Omental fat pad (tissue), 4 donors: ENCODE data around the gene GHRL. TPM values are rescaled to one million over a fixed set of nuclear protein-coding genes. Genes with fewer than 3 reads are reported as not detected.

Experiments
- ATAC-seq: fragments of 150-250 bp; one replicate; pipeline ENCODE4 v1.9.1; 2016; ENCODE audit warnings: mild to moderate bottlenecking, moderate library complexity; ENCODE audit not compliant: low FRiP score
- DNase-seq: peaks from one replicate; pipeline ENCODE4 v3.0.0-alpha.2; 2019; ENCODE audit warnings: low spot score
- CTCF ChIP-seq, 3 donors: fragments of 450-650 bp; IDR thresholded peaks; one replicate each; pipeline ENCODE4 v1.5.1; 2016 to 2017; ENCODE audit warnings: antibody characterized with exemption in 3 of 3, mild to moderate bottlenecking in 3 of 3, moderate library complexity in 2 of 3
- total RNA-seq, 4 donors: library from RNA; depleted of rRNA; stranded (reverse); fragments of >200 nt; gene quantifications; one replicate each; pipeline ENCODE4 v1.1.0, GENCODE V29; 2016

The GHRL gene
- total RNA-seq, 4 donors from 2014 or later: 7.3 TPM; not detected in 3

DNA sequence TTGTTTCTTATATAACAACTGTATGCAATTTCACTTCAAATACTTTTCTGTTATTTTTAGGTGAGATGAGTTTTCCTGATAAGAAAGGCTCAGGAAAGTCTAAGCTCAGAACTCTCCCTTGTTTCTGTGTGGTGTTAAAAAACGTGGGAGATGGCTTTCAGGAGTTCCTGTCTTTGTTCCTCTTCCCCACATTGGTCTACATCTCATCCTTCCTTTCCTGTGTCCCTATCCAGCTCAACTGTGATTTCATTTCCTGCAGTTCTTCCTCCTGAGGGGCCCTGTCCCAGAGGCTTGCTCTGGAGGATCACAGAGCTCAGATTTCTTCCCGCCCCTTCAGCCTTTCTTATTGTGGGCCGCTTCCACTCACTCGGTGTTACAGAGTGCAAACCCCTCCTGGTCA, 17.0 kb upstream of the GHRL start:
- DNase-seq: no peak
- no peak for ATAC-seq
- TF ChIP-seq CTCF (IDR thresholded peaks at IDR 0.05): no peak

DNA sequence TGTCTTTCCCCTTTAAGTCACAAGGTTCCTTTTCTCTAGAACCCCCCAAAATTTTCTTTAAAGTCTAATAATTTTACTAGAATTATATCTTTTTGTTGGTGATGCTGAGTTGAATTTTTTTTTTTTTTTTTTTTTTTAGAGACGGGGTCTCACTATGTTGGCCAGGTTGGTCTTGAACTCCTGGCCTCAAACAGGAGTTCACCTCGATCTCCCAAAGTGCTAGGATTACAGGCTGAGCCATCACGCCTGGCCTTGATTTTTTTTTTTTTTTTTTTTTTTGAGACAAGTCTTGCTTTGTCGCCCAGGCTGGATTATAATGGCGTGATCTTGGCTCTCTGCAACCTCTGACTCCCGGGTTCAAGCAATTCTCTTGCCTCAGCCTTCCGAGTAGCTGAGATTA, 15.9 kb upstream of the GHRL start:
- no peak for TF ChIP-seq CTCF (IDR thresholded peaks at IDR 0.05)
- ATAC-seq (no peak), DNase-seq (peak; percentile 9)

DNA sequence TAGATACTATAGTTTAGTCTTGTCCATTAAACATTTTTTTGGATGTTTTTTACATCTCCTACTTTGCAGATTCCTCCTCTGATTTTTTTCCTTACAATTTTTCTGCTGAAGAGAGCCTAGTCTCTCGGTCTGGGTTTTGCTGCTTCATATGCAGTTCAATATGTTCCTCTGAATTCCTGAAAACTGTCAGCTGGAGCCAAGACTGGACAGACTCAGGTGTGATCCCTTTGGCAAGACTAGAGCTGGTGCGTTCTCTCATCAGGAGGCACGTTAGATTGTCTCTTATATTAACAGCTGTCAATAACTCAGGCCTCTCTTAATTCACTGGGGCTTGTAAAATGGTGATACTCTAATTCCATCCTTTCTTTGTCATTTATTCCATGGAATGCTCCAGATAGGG, 13.4 kb upstream of the GHRL start:
- DNase-seq (no peak), ATAC-seq (no peak)
- no peak for TF ChIP-seq CTCF (IDR thresholded peaks at IDR 0.05)

GRCh38 chr3:10305331-10305902, 12.7 kb upstream of the GHRL start:
- no peak for ATAC-seq
- no peak for DNase-seq
- no peak for TF ChIP-seq CTCF (IDR thresholded peaks at IDR 0.05)

DNA sequence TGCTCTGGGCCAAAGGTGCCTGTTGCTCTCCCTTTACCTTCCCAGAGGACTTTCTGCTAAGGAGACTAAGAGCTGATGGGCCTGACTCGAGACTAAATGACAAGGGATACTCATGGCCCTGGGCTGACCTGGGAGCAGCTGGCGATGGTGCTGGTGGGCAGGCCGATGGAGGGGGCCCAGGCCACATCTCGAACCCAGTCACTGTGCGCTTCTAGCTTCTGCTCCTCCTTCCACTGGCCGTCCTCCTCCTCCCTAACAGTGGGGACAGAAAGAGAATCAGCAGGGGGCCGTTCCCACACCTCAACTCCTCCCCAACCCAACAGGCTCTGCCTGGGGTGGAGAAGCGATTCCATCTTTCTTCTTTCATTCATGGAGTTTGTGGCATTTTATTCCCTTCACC, 12.2 kb upstream of the GHRL start:
- no peak for TF ChIP-seq CTCF (IDR thresholded peaks at IDR 0.05)
- DNase-seq: no peak
- ATAC-seq: no peak

DNA sequence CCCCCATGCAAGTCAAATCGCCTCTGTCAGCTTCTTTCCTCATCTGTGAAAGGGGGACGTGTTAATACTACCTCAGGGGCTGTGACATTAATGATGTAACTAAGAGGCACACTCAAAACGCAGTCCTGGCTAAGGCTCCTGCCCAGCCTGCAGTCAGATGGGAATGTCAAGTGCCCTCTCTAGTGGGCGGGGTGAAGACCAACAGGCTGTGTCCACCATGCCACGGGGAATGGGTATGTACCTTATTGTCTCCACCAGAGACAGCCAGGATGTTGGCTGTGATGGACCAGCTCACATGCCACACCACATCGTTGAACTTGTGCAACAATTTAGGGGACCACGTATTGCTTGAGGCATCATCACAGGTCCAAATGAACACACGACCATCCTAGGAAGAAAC, 11.0 kb upstream of the GHRL start:
- TF ChIP-seq CTCF (IDR thresholded peaks at IDR 0.05): no peak
- ATAC-seq (no peak), DNase-seq (no peak)

DNA sequence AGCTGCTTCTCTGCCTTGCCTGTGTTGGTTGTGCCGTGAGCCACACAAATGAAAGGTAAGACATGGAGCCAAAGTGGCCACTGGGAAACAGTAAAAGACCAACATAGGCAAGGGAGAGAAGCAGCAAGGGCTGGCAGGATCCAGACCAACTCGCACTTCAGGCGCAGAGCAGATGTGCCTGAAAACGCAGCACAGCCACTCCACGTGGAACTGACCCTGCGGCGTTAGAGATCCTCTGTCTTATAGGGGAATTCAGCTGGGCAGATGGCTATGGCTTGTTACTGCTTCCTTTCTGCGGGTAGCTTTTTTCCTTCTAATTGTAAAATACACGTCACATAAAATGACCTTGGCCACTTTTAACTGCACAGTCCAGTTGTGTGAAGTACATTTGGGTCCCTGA, 10.4 kb upstream of the GHRL start:
- no peak for ATAC-seq
- no peak for DNase-seq
- TF ChIP-seq CTCF (IDR thresholded peaks at IDR 0.05): no peak
